ENCODE measurements around the gene NKPD1. TPM values are rescaled to one million over a fixed set of nuclear protein-coding genes. Genes with fewer than 3 reads are reported as not detected.
A peak's percentile ranks its signal among the peaks of the same experiment; 100 is the strongest.

Gene NKPD1
- total and polyA plus RNA-seq, 2 donors (not counting 3 experiments of a cell fraction or from before 2014, with no cell fraction given), result 0.04 TPM; not detected in 1

- POLR2A ChIA-PET, result no interaction called here
- Histone ChIP-seq H3K9ac (replicated peaks; ENCODE audit: extremely low read depth, insufficient read depth, low read length) (no peak overlapping the region), H3K4me3 (replicated peaks in 1 of 3; ENCODE audit: insufficient read depth in 1 of 3, low read depth in 1 of 3, low read length in 3 of 3) (no peak overlapping the region), H3K4me2 (ENCODE audit: insufficient read depth, low read length) (no peak overlapping the region), H3K27ac (ENCODE audit: insufficient read depth, low read depth, low read length) (no peak overlapping the region), H2AFZ (ENCODE audit: low read depth, low read length) (no peak overlapping the region), H3K9me3 (replicated peaks; ENCODE audit: control insufficient read depth, insufficient read depth, low read length) (no peaks in the 10 kb centered on the region), H3K4me1 (ENCODE audit: control insufficient read depth, extremely low read depth, insufficient read depth, low read length) (no peaks in the 10 kb centered on the region), H3K9me1 (replicated peaks; ENCODE audit: control insufficient read depth, extremely low read depth, insufficient read depth, low read length) (no peaks in the 10 kb centered on the region), H3K36me3 (ENCODE audit: control insufficient read depth in 2 of 2, extremely low read depth in 1 of 2, insufficient read depth in 2 of 2, low read length in 2 of 2) (no peaks in the 10 kb centered on the region), H3K79me2 (ENCODE audit: control insufficient read depth, insufficient read depth, low read length) (no peaks in the 10 kb centered on the region), H4K20me1 (replicated peaks; ENCODE audit: control insufficient read depth, extremely low read depth, insufficient read depth, low read length) (no peaks in the 10 kb centered on the region), H3K27me3 (ENCODE audit: control insufficient read depth in 2 of 2, insufficient read depth in 2 of 2, low read length in 2 of 2) (no peaks in the 10 kb centered on the region)
- CTCF ChIA-PET, result interaction anchor here (0.6 to 2.5 kb wide), 10 partner anchors 8 to 127 kb away, joined by 3 to 14 read pairs (median 4); partner anchors contain the start of genes BLOC1S3, NKPD1 and TRAPPC6A
- intact Hi-C loops (cut with micrococcal nuclease), result loop anchor here (1.0 to 5.0 kb wide), 2 partner anchors 24 to 151 kb away; no protein-coding TSS in a partner anchor
- FAIRE-seq, result peak; percentile 12
- DNase-seq (ENCODE audit: low read depth, low spot score), result no peak
- BruUV-seq (replicated peaks), result no TSS peak
- dilution Hi-C loops (cut with MboI; ENCODE audit: extremely low pct_ligation_motif_present, low sequenced_read_pairs), result no loop called here
- no peak for TF ChIP-seq CTCF (IDR thresholded peaks at IDR 0.05; ENCODE audit: extremely low read depth in 1 of 2, insufficient read depth in 1 of 2, low read depth in 1 of 2, low read length in 2 of 2)
- TF ChIP-seq POLR2AphosphoS5 (IDR thresholded peaks at IDR 0.05; ENCODE audit: insufficient read depth, low read depth, low read length), result no peak
- no peak for TF ChIP-seq MAX (IDR thresholded peaks at IDR 0.05; ENCODE audit: insufficient read depth, insufficient read length)
- no peak for TF ChIP-seq POLR2A (IDR thresholded peaks at IDR 0.05; ENCODE audit: low read depth, low read length)
- no peak for TF ChIP-seq FOS (IDR thresholded peaks at IDR 0.05; ENCODE audit: borderline replicate concordance, insufficient read depth, low read length)
Observed at GRCh38 chr19:45186509-45187334, 25.9 kb upstream of the NKPD1 start.

All from endothelial cell of umbilical vein (primary cell).